H1 (cell line): ENCODE measurements around the gene NEDD4L. TPM values are rescaled to one million over a fixed set of nuclear protein-coding genes. Genes with fewer than 3 reads are reported as not detected.

Source experiments
- BRCA1 ChIP-seq: IDR thresholded peaks from 2 replicates; pipeline ENCODE4 v1.6.1; 2012; ENCODE audit warnings: low read depth, low read length, improper control_type of control experiment
- KDM1A ChIP-seq: fragments of 200-600, 300-600 bp; sonication (generic); IDR thresholded peaks from 2 replicates; pipeline ENCODE4 v1.7.1; 2016; ENCODE audit warnings: mild to moderate bottlenecking, low read length, borderline replicate concordance
- MAFK ChIP-seq: IDR thresholded peaks from 2 replicates; pipeline ENCODE4 v1.6.1; 2012; ENCODE audit warnings: low read depth, mild to moderate bottlenecking, improper control_type of control experiment, low read length
- RXRA ChIP-seq: IDR thresholded peaks from 2 replicates; pipeline ENCODE4 v1.6.1; 2011; ENCODE audit warnings: low read depth, mild to moderate bottlenecking, low read length, moderate library complexity; ENCODE audit not compliant: insufficient read depth
- SAP30 ChIP-seq: fragments of 300-600 bp; sonication (generic); IDR thresholded peaks from 2 replicates; pipeline ENCODE4 v1.7.1; 2012; ENCODE audit warnings: low read length, moderate library complexity, mild to moderate bottlenecking, inconsistent platforms; ENCODE audit not compliant: insufficient read depth, insufficient replicate concordance
- polyA plus RNA-seq, 7 experiments: library from polyadenylated mRNA; depleted of rRNA in 3 of 7; stranded (reverse) in 5 of 7; unstranded in 2 of 7; fragments of >200 nt in 5 of 7; fragments of 200-250 nt in 2 of 7; gene quantifications; 1 replicate in 5 of 7; 2 replicates in 1 of 7; 4 replicates in 1 of 7; pipeline versions ENCODE4 v1.2.1 to v1.2.3, GENCODE V29; 2011 to 2013; ENCODE audit warnings: missing spikeins in 2 of 7, mixed read lengths in 2 of 7
- total RNA-seq: library from RNA; stranded (reverse); fragmentation: NEBNext Ultra II Directional; extraction: Animal tissue kit (Norgen Biotek cat#: 25700); gene quantifications from 2 replicates; pipeline ENCODE4 v1.2.1, GENCODE V29; 2021
- TF ChIP-seq, protein P1 (sequence below): IDR thresholded peaks from 2 replicates; pipeline ENCODE4 v1.6.1; 2012; ENCODE audit warnings: inconsistent platforms

The NEDD4L gene
- total and polyA plus RNA-seq, 2 of the 8 experiments (the other 6 are each of a cell fraction or from before 2014, with no cell fraction given): 37.3 to 69.8 TPM

DNA sequence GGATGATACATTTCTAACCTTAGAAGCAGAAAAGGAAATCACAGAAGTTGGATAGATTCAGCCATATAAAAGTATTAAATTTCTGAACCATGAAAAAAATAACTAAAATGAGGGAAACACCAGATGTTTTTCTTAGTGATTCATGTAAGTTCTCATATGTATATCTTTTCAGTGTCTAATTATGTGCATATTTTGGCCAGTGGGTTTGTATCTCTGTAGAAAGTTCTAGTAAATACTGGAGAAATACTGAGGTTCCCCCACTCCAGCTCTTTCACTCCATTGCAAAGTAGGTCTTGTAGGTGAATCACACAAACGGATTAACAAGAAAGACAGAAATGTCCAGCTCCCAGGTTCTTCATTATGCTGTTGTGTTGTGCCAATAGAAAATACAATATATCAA lies 222.3 kb downstream of the NEDD4L start (continued):
- TF ChIP-seq BRCA1 (no peak), MAFK (no peak), KDM1A (no peak), RXRA (no peak), SAP30 (no peak)
- TF ChIP-seq, protein P1, sequence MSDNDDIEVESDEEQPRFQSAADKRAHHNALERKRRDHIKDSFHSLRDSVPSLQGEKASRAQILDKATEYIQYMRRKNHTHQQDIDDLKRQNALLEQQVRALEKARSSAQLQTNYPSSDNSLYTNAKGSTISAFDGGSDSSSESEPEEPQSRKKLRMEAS: no peak
